Nephron (organoid): ENCODE data around the gene NUFIP2.
A peak's percentile ranks its signal among the peaks of the same experiment; 100 is the strongest.

ENCODE experiments used
- H3K27ac Mint-ChIP-seq, 3 experiments: 2 replicates each; pipeline ENCODE4 v1.8.0; 2020; ENCODE audit warnings: mixed read lengths in 3 of 3, mild to moderate bottlenecking in 2 of 3, moderate library complexity in 1 of 3
- H3K27me3 Mint-ChIP-seq: 2 replicates; pipeline ENCODE4 v1.8.0; 2021; ENCODE audit warnings: low read depth, mild to moderate bottlenecking, moderate library complexity, mixed read lengths
- H3K36me3 Mint-ChIP-seq: 2 replicates; pipeline ENCODE4 v1.8.0; 2020; ENCODE audit warnings: low read depth, mixed read lengths
- H3K4me1 Mint-ChIP-seq: 2 replicates; pipeline ENCODE4 v1.8.0; 2020; ENCODE audit warnings: mixed read lengths
- H3K4me3 Mint-ChIP-seq, 3 experiments: 2 replicates each; pipeline ENCODE4 v1.8.0; 2020; ENCODE audit warnings: mild to moderate bottlenecking in 3 of 3, mixed read lengths in 3 of 3, moderate library complexity in 2 of 3
- H3K9me3 Mint-ChIP-seq: 2 replicates; pipeline ENCODE4 v1.8.0; 2020; ENCODE audit warnings: mixed read lengths
- CTCF ChIP-seq, 3 experiments: fragments of 200-600 bp; sonication (generic); IDR thresholded peaks; one replicate each; pipeline ENCODE4 v1.5.0; 2021; ENCODE audit warnings: antibody characterized with exemption in 3 of 3; ENCODE audit not compliant: unreplicated experiment in 3 of 3

The NUFIP2 gene

DNA sequence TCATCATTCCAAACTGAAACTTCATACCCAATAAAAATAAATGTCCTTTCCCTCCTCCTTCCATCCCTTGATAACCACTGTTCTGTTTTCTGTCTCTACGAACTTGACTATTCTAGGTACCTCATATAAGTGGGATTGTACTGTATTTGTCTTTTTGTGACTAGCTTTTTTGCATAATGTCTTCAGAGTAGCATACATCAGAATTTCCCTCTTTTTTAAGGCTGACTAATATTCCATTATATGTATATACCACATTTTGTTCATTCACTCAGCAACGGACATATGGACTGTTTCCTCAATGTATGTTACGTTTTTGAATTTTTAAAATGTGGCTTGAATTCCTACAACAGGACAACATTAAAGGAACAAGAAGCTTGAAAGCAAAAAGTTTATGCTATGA lies 1.5 kb upstream of the NUFIP2 start:
- H3K4me1 Mint-ChIP-seq: peaks cover 29% of the 10 kb centered on the region
- peak overlapping the region; percentile 89 to 100 (median 98) for H3K27ac Mint-ChIP-seq
- TF ChIP-seq CTCF (IDR thresholded peaks at IDR 0.05; ENCODE audit: unreplicated experiment in 3 of 3): no peak
- H3K36me3 Mint-ChIP-seq: peaks cover 7% of the 10 kb centered on the region
- H3K27me3 Mint-ChIP-seq: no peaks in the 10 kb centered on the region
- H3K9me3 Mint-ChIP-seq: no peaks in the 10 kb centered on the region
- H3K4me3 Mint-ChIP-seq: peak overlapping the region; percentile 63 to 86 (median 64)

- Mint-ChIP-seq H3K27me3 (no peaks in the 10 kb centered on the region), H3K4me1 (peaks cover 32% of the 10 kb centered on the region), H3K36me3 (peaks cover 11% of the 10 kb centered on the region), H3K4me3 (peak overlapping the region; percentile 100), H3K9me3 (no peaks in the 10 kb centered on the region), H3K27ac (peak overlapping the region; percentile 98 to 100 (median 100))
- TF ChIP-seq CTCF (IDR thresholded peaks at IDR 0.05; ENCODE audit: unreplicated experiment in 3 of 3): no peak
Measured at GRCh38 chr17:29294580-29294900, 592 bp upstream of the NUFIP2 start.

GRCh38 chr17:29292992-29293889 lies 707 bp downstream of the NUFIP2 start:
- no peak for TF ChIP-seq CTCF (IDR thresholded peaks at IDR 0.05; ENCODE audit: unreplicated experiment in 3 of 3)
- Mint-ChIP-seq H3K9me3 (no peaks in the 10 kb centered on the region), H3K36me3 (peaks cover 20% of the 10 kb centered on the region), H3K4me1 (peaks cover 42% of the 10 kb centered on the region), H3K27me3 (no peaks in the 10 kb centered on the region), H3K27ac (peak overlapping the region; percentile 98 to 100 (median 100)), H3K4me3 (peak overlapping the region; percentile 100)

- H3K27ac Mint-ChIP-seq: peak overlapping the region; percentile 71 to 100 (median 100)
- peak overlapping the region; percentile 100 for H3K4me3 Mint-ChIP-seq
- peaks cover 29% of the 10 kb centered on the region for H3K36me3 Mint-ChIP-seq
- peaks cover 49% of the 10 kb centered on the region for H3K4me1 Mint-ChIP-seq
- H3K9me3 Mint-ChIP-seq: no peaks in the 10 kb centered on the region
- no peak for TF ChIP-seq CTCF (IDR thresholded peaks at IDR 0.05; ENCODE audit: unreplicated experiment in 3 of 3)
- no peaks in the 10 kb centered on the region for H3K27me3 Mint-ChIP-seq
Measured at GRCh38 chr17:29292071-29292991, 1.6 kb downstream of the NUFIP2 start.

DNA sequence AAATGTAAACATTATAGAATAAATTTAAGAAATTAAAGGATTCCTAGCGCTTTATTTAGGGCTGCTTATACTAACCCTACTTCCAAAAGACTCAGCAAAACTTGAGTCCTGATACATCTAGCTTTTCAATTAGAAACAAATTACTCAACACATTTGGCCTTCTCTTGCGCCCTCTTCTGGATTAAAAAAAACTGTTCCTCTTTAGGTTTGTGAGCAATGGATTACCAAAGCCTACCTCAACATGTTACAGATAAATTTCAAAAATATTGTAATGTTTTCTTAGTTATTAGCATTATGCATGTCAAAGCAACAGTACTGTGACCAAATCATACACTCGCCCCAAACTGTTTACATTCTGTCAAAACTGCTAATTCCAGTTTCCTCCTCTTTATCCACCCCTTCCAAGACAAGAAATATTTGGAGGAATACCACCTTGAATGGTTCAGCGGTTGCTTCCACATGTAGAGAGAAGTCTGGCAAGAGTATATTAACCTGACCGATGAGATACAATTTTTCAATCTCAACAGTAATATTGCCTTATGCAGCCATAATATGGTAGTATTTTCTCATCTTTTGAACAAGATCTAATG lies 2.7 kb downstream of the NUFIP2 start:
- Mint-ChIP-seq H3K9me3 (no peaks in the 10 kb centered on the region), H3K36me3 (peaks cover 40% of the 10 kb centered on the region), H3K27ac (peak overlapping the region; percentile 71 to 97 (median 94)), H3K4me1 (peaks cover 59% of the 10 kb centered on the region), H3K4me3 (peak overlapping the region; percentile 90 to 98 (median 96)), H3K27me3 (no peaks in the 10 kb centered on the region)
- TF ChIP-seq CTCF (IDR thresholded peaks at IDR 0.05; ENCODE audit: unreplicated experiment in 3 of 3): peak; percentile 65 to 66 (median 66)
